CD4-positive, alpha-beta T cell treated with Interleukin-17A for 1 hour (primary cell): ENCODE measurements around the gene SLC39A1.
"Not testable (repeated sequence)": the region's sequence is repeated elsewhere in the genome, so short reads cannot be mapped to it uniquely, and the experiment has no call there.

Source experiments
- DNase-seq: peaks from one replicate; pipeline ENCODE4 v3.0.0-alpha.2; 2020

Gene SLC39A1

GRCh38 chr1:153928791-153929341 is 34.5 kb downstream of the SLC39A1 start:
- DNase-seq = no peak

DNA sequence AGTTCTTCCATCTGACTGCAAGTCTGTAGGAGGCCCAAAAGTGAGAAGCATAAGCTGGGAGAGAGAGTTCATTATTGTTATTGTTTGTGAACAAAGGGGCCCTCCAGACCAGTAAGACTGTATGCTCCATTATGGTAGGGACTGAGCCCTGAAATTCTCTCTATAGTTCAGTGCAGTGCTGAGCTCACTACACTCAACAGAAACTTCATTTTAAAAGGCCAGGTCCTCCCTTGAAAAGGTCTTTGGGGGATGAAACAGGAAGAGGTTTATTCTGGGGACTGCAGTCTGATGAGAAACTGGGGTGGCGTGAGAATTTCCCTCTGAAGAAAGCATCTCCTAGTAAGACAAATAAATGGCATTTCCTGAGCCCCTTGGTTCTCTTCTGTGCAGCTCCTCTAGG is 35.1 kb downstream of the SLC39A1 start:
- DNase-seq = no peak

GRCh38 chr1:153926405-153926804 is 36.9 kb downstream of the SLC39A1 start:
- no peak for DNase-seq

GRCh38 chr1:153922972-153923925 is 40.1 kb downstream of the SLC39A1 start, which contains the start of gene GATAD2B:
TSS of gene GATAD2B (minus strand) at chr1:153922972. CDS start at chr1:153828347, 94,625 bp downstream.
- DNase-seq = peak; percentile 100

- DNase-seq = no peak
Observed at GRCh38 chr1:153922076-153922971, 41.0 kb downstream of the SLC39A1 start.

- peak; percentile 19 for DNase-seq
Observed at GRCh38 chr1:153921803-153922075, 41.6 kb downstream of the SLC39A1 start.

- no peak for DNase-seq
Observed at GRCh38 chr1:153921080-153921802, 42.1 kb downstream of the SLC39A1 start.

GRCh38 chr1:153919876-153920852 is 43.2 kb downstream of the SLC39A1 start:
- peak; percentile 56 for DNase-seq

DNA sequence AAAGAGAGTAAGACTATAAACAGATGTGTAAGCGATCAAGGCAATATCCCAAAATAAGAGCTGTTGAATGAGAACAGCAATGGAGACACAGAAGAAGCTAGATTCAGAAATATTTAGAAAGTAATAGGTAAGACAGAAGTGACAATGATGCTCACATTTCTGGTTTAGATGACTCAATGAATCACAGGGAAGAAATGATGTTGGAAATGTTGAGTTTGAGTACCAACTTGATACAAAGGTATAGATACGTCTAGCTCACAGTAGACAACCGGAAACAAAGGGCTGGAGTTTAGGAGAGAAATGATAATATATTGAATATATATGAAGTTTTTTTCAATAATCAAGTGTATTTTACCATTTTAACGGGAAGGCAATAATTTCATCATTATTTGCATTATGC is 47.0 kb downstream of the SLC39A1 start:
- DNase-seq = no peak

DNA sequence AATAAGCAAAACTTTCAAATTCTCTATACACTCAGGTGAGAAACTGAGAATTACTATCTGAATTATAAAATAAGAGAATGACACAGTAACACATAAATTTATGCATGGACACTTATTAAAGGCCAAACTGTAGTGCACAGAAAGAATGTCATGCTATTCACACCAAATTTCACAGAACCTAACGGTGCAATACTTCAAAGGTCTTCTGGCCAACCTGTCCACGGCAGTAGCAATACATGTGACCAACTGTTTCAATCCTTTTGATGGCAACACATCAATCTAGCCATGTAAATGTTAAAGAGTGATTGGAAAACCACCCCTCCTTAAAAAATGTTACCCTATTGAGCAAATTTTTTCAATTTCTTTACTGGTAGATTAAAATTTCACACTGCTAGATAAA is 51.0 kb downstream of the SLC39A1 start:
- DNase-seq = no peak

DNA sequence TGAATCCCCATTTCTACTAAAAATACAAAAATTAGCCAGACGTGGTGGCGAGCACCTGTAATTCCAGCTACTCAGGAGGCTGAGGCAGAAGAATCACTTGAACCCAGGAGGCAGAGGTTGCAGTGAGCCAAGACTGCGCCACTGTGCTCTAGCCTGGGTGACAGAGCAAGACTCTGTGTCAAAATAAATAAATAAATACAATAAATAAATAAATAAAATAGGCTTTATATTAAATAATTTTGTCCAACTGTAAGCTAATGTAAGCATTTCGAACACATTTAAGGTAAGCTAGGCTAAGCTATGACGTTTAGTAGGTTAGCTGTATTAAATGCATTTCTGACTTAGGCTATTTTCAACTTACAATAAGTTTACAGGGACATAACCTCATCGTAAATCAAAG is 52.8 kb downstream of the SLC39A1 start:
- DNase-seq = not testable (repeated sequence)
